Activated T-cell treated with anti-CD3 and anti-CD28 coated beads, Interleukin-2, amount 50 U/mL, for 4 hours (primary cell): ENCODE measurements around the gene SLC5A4. TPM values are rescaled to one million over a fixed set of nuclear protein-coding genes. Genes with fewer than 3 reads are reported as not detected.

Experiments used
- ATAC-seq, 2 donors: fragments of 200-7000 bp; cut with Tn5 transposase; one replicate each; pipeline ENCODE4 v1.10.0; 2021
- DNase-seq: peaks from one replicate; pipeline ENCODE4 v3.0.0-alpha.2; 2020
- H3K27me3 Mint-ChIP-seq: one replicate; pipeline ENCODE4 v1.8.0; 2021; ENCODE audit warnings: low read depth, mixed read lengths
- H3K36me3 Mint-ChIP-seq: one replicate; pipeline ENCODE4 v1.8.0; 2022; ENCODE audit warnings: mixed read lengths; ENCODE audit not compliant: insufficient read depth
- H3K4me1 Mint-ChIP-seq: one replicate; pipeline ENCODE4 v1.8.0; 2021; ENCODE audit warnings: low read depth, mixed read lengths
- H3K4me3 Mint-ChIP-seq: one replicate; pipeline ENCODE4 v1.8.0; 2021; ENCODE audit warnings: mild to moderate bottlenecking, moderate library complexity, mixed read lengths
- H3K9me3 Mint-ChIP-seq: one replicate; pipeline ENCODE4 v1.8.0; 2021; ENCODE audit warnings: mixed read lengths
- total RNA-seq, 3 donors: library from RNA; stranded (reverse); gene quantifications; one replicate each; pipeline ENCODE4 v1.2.1, GENCODE V29; 2021

The SLC5A4 gene
- total RNA-seq, 3 donors from 2014 or later = not detected

GRCh38 chr22:32216911-32217310, 38.2 kb downstream of the SLC5A4 start:
- Mint-ChIP-seq H3K27me3 (peaks cover 5% of the 10 kb centered on the region), H3K4me1 (no peaks in the 10 kb centered on the region), H3K4me3 (no peak overlapping the region), H3K36me3 (no peaks in the 10 kb centered on the region), H3K9me3 (no peaks in the 10 kb centered on the region)
- ATAC-seq = no peak
- DNase-seq = no peak

GRCh38 chr22:32211011-32211410, 44.1 kb downstream of the SLC5A4 start:
- Mint-ChIP-seq H3K4me3 (no peak overlapping the region), H3K4me1 (peaks cover 7% of the 10 kb centered on the region), H3K9me3 (no peaks in the 10 kb centered on the region), H3K36me3 (no peaks in the 10 kb centered on the region), H3K27me3 (peaks cover 1% of the 10 kb centered on the region)
- DNase-seq = no peak
- ATAC-seq = no peak

- ATAC-seq (no peak), DNase-seq (no peak)
- Mint-ChIP-seq H3K27me3 (peaks cover 8% of the 10 kb centered on the region), H3K4me3 (no peak overlapping the region), H3K36me3 (no peaks in the 10 kb centered on the region), H3K4me1 (peaks cover 15% of the 10 kb centered on the region), H3K9me3 (no peaks in the 10 kb centered on the region)
Observed at GRCh38 chr22:32208681-32209080, 46.5 kb downstream of the SLC5A4 start.

DNA sequence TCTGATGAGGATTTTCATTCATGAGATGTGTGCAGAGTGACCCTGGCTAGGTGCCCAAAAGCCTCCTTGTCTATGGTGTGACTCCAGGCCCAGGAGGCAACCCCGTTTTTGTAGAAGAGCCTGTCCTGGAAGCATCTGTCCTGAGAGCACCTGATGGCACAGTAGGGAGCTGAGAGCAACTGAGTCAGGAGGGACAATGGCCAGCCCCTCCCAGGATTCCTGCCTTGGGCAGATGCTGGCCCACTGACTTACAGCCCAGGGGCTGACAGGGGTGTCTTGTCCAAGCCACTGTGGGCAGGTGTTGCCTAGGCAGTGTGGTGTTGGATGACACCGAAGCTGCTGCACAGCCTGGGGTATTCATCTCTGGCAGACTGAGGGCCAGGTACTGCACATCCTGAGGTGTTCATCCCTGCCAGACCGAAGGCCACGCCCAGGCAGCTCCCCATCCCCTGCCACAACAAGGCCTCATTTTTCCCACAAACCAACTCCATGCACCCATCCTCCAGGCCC, 47.1 kb downstream of the SLC5A4 start:
- DNase-seq (no peak), ATAC-seq (no peak)
- no peak overlapping the region for H3K4me3 Mint-ChIP-seq
- H3K36me3 Mint-ChIP-seq = no peaks in the 10 kb centered on the region
- peaks cover 8% of the 10 kb centered on the region for H3K27me3 Mint-ChIP-seq
- H3K4me1 Mint-ChIP-seq = peaks cover 19% of the 10 kb centered on the region
- no peaks in the 10 kb centered on the region for H3K9me3 Mint-ChIP-seq

- no peaks in the 10 kb centered on the region for H3K9me3 Mint-ChIP-seq
- H3K36me3 Mint-ChIP-seq = no peaks in the 10 kb centered on the region
- H3K27me3 Mint-ChIP-seq = peaks cover 8% of the 10 kb centered on the region
- H3K4me1 Mint-ChIP-seq = peaks cover 28% of the 10 kb centered on the region
- DNase-seq = no peak
- H3K4me3 Mint-ChIP-seq = no peak overlapping the region
- ATAC-seq = peak in 1 of 2 donors; percentile 29
Observed at GRCh38 chr22:32206774-32207758, 48.1 kb downstream of the SLC5A4 start.

GRCh38 chr22:32205974-32206773, 49.0 kb downstream of the SLC5A4 start:
- DNase-seq (no peak), ATAC-seq (no peak)
- Mint-ChIP-seq H3K9me3 (no peaks in the 10 kb centered on the region), H3K27me3 (peaks cover 8% of the 10 kb centered on the region), H3K4me1 (peaks cover 35% of the 10 kb centered on the region), H3K4me3 (no peak overlapping the region), H3K36me3 (no peaks in the 10 kb centered on the region)

DNA sequence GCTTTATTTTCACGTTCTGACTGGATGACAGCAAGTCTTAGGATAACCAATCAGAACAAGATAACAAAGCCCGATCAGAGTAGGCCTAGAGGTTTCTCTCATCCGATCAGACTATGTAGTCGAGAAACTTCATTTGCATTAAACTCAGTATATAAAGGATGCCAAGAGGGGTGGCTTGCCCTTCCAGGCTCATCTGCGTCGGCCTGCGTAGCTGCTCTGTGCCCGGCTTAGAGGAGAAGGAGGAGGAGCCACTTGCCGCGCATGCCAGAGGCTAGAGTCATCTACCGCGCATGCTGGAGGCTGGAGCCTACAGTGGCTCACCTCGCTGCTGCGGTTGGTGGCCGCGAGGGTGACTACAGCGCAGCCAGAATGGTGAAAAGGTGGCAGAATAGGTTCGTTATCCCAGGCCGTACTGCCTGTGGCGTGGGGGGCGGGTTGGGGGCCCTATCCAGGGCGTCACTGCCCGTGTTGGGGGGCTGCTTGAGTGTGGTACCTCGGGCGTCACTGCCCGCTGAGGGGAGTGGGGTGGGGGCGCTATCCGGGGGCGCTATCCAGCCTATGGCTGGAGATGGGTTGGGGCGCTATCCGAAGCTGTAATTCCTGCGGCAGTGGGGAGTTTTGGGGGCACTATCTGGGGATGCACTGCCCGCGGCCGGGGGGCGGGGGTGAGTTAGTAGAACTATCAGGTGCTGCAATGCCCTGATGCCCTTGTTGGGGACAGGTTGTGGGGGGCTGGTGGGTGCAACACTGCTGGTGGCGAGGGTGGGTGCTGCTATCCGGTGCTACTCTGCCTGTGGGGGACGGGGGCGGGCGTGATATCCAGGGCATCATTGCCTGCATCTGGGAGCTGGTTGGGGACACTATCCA, 50.1 kb downstream of the SLC5A4 start, which contains the start of gene RFPL2:
Gene RFPL2, minus strand, starts transcription at position 218 of the 867 bp plus-strand sequence. CDS start 2,622 bp downstream, outside the sequence.
- ATAC-seq (peak; percentile 63 to 73), DNase-seq (peak; percentile 24)
- peak within 1 kb of the TSS; percentile 60 for H3K4me3 Mint-ChIP-seq
- peaks cover 8% of the 10 kb centered on the region for H3K27me3 Mint-ChIP-seq
- no peaks in the 10 kb centered on the region for H3K36me3 Mint-ChIP-seq
- H3K9me3 Mint-ChIP-seq = no peaks in the 10 kb centered on the region
- peaks cover 42% of the 10 kb centered on the region for H3K4me1 Mint-ChIP-seq

DNA sequence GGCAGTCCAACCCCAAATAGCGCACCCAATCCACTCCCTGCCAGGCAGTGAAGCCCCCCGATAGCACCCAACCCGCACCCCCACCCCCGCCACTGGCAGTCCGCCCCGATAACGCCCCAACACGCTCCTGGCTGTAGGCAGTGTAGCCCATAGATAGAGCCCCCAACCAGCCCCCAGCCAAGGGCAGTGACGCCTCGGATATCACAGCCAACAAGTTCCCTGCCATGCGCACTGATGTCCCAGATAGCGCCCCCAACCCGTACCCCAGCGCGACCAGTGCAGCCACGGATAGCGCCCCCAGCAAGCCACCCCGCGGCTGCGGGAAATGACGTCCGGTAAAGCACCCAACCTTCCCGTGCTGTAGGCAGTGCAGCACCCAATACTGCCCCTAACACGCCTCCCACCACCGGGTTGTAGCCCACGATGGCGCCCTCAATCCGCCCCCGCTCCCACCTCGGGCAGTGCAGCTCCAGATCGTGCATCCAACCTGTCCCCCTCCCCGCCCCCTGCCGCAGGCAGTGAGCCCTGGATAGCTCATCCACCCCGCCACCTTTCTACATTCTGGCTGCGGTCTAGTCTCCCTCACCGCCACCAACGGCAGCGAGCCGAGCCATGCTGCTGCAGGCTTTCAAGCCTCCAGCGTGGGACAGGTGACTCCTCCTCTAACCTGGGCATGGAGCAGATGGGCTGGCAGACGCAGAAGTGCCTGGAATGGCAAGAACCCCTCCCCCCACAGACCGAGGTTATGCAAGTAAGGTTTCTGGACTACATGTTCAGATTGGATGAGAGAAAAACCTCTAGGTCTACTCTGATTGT, 50.9 kb downstream of the SLC5A4 start:
- DNase-seq (no peak), ATAC-seq (peak; percentile 23 to 26)
- Mint-ChIP-seq H3K9me3 (no peaks in the 10 kb centered on the region), H3K4me1 (peaks cover 45% of the 10 kb centered on the region), H3K4me3 (peak overlapping the region; percentile 60), H3K27me3 (peaks cover 8% of the 10 kb centered on the region), H3K36me3 (no peaks in the 10 kb centered on the region)

GRCh38 chr22:32203181-32204039, 51.7 kb downstream of the SLC5A4 start:
- Mint-ChIP-seq H3K36me3 (no peaks in the 10 kb centered on the region), H3K27me3 (peaks cover 8% of the 10 kb centered on the region), H3K4me1 (peaks cover 48% of the 10 kb centered on the region), H3K4me3 (peak overlapping the region; percentile 73), H3K9me3 (no peaks in the 10 kb centered on the region)
- peak in 1 of 2 donors; percentile 3 for ATAC-seq
- no peak for DNase-seq

DNA sequence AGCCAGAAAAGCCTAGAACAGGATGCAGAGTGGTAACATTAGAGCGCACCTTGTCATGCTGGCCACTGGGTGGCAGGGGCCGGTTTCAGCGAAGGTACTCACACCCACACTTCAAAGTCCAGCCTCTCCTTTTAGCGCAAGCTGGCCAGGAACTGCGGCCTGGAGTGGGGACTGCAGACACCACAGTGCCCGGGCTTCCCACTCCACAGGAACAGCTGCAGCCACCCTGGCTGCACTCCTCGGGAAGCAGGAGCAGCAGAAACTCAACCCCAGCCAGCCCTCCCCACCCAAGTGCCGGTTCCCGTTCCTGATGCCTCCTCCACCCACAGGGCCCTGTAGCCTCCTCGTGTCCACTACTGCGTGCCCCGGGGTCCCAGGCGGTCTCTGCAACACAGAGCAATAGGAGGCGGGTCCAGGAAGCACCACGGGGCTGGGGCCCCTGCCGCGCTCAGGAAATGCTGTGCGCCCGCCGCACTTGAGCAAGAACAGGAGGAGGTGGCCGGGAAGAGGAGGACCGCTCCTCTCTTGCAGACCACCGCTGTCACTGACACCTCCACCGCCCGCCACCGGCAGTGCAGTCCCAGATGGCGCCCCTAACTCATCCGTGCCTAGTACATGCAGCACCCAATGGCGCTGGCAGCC, 52.5 kb downstream of the SLC5A4 start:
- peak; percentile 32 to 36 for ATAC-seq
- H3K4me1 Mint-ChIP-seq = peaks cover 48% of the 10 kb centered on the region

GRCh38 chr22:32202161-32202538, 53.0 kb downstream of the SLC5A4 start:
- no peak for DNase-seq
- Mint-ChIP-seq H3K27me3 (peaks cover 8% of the 10 kb centered on the region), H3K4me1 (peaks cover 48% of the 10 kb centered on the region), H3K36me3 (no peaks in the 10 kb centered on the region), H3K9me3 (no peaks in the 10 kb centered on the region), H3K4me3 (peak overlapping the region; percentile 73)
- ATAC-seq = no peak

More for the DNA sequence above, 52.5 kb downstream of the SLC5A4 start:
- no peaks in the 10 kb centered on the region for H3K36me3 Mint-ChIP-seq
- H3K9me3 Mint-ChIP-seq = no peaks in the 10 kb centered on the region
- no peak for DNase-seq
- H3K27me3 Mint-ChIP-seq = peaks cover 8% of the 10 kb centered on the region
- peak overlapping the region; percentile 73 for H3K4me3 Mint-ChIP-seq

- DNase-seq (no peak), ATAC-seq (no peak)
- Mint-ChIP-seq H3K4me1 (peaks cover 39% of the 10 kb centered on the region), H3K36me3 (no peaks in the 10 kb centered on the region), H3K9me3 (no peaks in the 10 kb centered on the region), H3K4me3 (no peak overlapping the region), H3K27me3 (peaks cover 8% of the 10 kb centered on the region)
Observed at GRCh38 chr22:32200752-32201151, 54.4 kb downstream of the SLC5A4 start.
